GM12874 (cell line): Measurements from ENCODE around the gene OR6C76.

Experiments used
- TF ChIP-seq, protein P1 (sequence below): IDR thresholded peaks from 2 replicates; pipeline ENCODE4 v1.5.1; 2011; ENCODE audit warnings: low read depth, mild to moderate bottlenecking, control low read depth, low read length, moderate library complexity; ENCODE audit not compliant: insufficient read depth

The OR6C76 gene

DNA sequence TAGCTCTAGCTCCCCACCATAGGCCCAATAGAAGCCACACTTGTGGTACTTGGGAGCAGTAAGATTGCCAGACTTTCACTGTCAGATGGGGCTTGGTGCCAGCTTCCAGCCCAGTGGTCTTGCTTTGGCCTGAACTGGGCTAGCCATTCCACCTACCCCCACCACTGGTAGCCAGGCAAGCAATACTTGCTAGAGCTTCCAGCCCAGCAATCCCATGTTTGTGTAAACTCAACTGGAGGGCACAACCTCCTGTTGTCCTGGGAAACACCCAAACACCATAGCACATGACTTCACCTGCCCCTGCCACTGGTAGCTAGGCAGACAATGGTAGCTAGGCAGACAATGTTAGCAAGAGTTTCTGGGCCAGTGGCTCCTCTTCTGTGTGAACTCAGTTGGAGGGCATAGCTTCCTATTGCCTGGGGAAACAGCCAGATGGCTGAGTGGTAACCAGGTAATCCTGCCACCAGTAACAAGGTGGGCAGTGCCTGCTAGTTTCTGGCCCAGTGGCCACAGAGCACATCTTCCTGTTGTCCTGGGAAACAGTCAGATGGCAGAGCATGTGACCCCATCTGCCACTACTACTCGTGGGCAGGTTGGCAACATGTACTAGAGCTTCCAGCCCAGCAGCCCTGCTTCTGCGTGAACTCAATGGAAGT, 5.6 kb upstream of the OR6C76 start:
- TF ChIP-seq, protein P1, sequence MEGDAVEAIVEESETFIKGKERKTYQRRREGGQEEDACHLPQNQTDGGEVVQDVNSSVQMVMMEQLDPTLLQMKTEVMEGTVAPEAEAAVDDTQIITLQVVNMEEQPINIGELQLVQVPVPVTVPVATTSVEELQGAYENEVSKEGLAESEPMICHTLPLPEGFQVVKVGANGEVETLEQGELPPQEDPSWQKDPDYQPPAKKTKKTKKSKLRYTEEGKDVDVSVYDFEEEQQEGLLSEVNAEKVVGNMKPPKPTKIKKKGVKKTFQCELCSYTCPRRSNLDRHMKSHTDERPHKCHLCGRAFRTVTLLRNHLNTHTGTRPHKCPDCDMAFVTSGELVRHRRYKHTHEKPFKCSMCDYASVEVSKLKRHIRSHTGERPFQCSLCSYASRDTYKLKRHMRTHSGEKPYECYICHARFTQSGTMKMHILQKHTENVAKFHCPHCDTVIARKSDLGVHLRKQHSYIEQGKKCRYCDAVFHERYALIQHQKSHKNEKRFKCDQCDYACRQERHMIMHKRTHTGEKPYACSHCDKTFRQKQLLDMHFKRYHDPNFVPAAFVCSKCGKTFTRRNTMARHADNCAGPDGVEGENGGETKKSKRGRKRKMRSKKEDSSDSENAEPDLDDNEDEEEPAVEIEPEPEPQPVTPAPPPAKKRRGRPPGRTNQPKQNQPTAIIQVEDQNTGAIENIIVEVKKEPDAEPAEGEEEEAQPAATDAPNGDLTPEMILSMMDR: no peak

DNA sequence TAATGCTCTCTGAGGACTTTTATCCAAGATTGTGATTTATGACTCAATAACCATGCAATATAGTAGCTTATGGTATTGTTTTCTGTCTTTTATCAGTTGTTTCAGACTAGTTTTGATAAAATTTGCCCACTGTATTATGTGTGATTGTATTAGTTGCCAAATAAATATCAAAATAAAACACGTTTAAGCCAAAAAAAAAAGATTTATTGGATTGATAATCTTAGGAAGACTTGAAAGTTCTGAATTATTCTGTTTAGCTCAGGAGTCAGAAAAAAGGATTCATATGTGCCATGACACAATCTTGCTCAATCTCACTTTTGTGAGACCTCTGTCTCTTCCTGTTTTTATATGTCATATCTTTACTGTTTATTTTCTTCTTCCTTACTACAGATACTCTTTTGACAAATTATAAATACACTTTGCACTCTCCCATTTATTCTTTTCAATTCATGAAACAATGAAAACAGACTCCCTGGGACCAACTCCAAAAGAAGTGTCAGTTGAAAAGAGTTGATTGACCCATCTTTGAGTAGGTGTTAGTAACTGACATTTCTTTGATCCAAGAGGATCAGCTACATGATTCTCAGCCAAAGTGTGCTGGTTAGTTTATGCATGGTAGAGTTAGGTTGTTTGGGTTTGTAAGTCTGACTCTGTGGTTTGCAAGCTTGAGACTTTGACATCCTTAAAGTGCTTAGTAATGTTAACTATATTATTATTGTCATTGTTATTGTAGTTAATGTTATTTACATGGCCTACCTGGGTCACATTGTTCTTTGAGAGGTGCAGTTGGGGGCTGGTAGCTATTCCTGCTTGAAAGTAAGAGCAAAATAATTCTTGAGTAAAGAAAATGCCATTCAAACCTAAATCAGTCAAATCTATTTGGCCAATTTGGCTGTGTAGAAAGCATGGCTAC, 2.5 kb downstream of the OR6C76 start:
- TF ChIP-seq, protein P1: no peak

DNA sequence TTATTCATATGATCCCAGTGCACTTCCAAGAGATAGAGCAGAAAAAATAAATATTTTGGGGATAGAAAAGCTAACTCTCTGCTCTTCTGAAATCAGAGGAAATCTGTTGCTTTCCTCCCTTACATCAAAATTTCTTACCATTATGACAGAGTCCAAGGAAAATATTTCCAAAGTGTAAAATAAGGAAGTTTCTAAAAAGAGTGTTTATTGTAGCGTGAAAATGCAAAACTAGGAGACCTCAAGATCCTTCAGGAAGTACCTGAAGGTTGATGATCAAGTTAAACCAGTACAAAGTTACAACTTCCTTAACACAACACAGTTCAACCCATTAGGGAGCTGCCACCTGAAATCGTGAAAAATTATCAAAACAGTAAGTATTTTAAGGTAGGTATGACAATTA, 17.7 kb downstream of the OR6C76 start, which contains the start of gene OR6C2:
TSS of gene OR6C2 (plus strand) at position 301 of the 400 bp plus-strand sequence. CDS start 8,138 bp downstream, outside the sequence.
- TF ChIP-seq, protein P1: no peak

DNA sequence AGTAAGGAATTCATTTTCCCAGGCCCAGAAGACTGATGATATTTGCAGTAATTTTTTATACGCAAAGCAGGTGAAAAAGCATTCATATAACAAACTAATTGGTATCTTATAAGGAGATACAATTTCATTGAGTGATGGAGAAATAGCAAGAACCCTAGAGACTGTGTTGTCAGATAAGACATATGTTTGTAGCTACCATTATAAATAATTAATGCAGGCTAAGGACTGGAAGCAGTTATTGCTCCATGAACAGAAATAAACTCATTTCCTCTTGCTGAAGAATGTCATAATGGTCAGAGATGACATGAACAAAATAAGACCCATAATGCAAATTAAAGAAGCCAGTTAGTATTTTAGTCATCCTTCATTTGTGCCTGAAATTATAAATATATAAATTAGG, 19.3 kb downstream of the OR6C76 start:
- TF ChIP-seq, protein P1: no peak

DNA sequence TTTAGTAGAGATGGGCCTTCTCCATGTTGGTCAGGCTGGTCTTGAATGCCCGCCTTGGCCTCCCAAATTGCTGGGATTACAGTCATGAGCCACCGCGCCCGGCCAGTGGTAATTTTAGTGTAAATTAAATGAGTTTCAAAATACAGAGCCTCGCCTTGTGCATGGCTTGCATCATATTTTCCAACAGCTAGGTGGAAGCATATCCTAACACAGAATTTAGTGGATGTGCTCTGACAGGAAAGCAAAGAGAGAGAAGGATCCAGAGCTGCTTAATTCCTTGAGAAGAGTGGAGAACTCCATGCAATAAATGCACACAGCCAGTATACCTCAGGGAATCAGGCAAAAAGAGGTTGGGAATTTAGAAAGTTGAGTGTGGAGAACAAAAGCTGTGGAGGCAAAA, 20.3 kb downstream of the OR6C76 start:
- TF ChIP-seq, protein P1: no peak

DNA sequence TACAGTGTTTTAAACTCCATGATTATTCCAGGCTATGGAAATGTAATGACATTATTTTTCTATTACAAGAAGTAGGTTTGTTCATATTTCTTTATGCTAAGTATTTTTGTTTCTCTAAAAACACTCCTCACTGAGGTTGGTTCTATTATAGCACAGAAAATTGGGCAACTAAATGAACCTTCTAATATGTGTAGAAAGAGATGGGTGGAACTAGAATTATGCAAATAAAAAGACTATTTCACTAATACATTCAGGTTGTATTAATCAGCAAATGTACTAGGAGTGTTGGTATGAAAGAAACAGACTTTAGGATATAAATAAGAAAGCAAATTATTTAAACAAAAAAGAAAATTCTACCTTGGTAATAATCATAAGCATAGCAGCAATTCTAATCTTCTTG, 22.8 kb downstream of the OR6C76 start:
- TF ChIP-seq, protein P1: no peak

DNA sequence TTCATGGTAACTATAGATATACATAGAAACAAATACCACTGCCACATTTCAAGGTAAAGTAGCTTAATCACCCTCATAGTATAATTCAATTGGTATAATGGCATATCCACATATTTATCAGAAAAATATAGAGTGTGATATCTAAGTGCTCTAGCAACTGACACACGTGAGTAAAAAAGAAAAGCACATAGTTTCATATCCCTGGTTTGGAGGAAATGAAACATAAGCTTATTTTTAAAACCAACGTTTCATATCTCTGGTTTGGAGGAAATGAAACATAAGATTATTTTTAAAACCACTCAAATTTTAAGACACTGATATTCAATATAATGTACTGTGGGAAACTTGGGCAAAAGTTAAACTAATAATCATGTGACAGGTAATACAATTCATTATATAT, 41.8 kb downstream of the OR6C76 start:
- TF ChIP-seq, protein P1: no peak
